SK-N-SH (cell line): Measurements from ENCODE around the gene RAB34. TPM values are rescaled to one million over a fixed set of nuclear protein-coding genes. Genes with fewer than 3 reads are reported as not detected.

ENCODE experiments used
- CTCF ChIA-PET: fragments of 300-600, 350-600 bp; formaldehyde crosslinking; extraction: SDS; loops from one replicate; lab custom pipeline; 2021; lab: Yijun Ruan, JAX
- POLR2A ChIA-PET: fragments of 350-600 bp; sonication (Branson Sonifier 250); formaldehyde crosslinking; extraction: SDS; loops from one replicate; lab custom pipeline; 2020; ENCODE audit warnings: antibody characterized with exemption, inconsistent platforms; lab: Yijun Ruan, JAX
- DNase-seq: peaks from one replicate; pipeline ENCODE4 v3.0.0; 2012
- H2AFZ ChIP-seq: fragments of 200-600 bp; sonication (generic); 2 replicates; pipeline ENCODE4 v1.8.1; 2016; ENCODE audit warnings: antibody characterized with exemption, mild to moderate bottlenecking, low read depth
- H3F3A ChIP-seq: fragments of 200-600 bp; sonication (generic); replicated peaks from 2 replicates; pipeline ENCODE3; 2016; ENCODE audit warnings: antibody characterized with exemption, mild to moderate bottlenecking; ENCODE audit not compliant: insufficient read depth
- H3K27ac ChIP-seq, 2 experiments: fragments of 200-500 bp in 1 of 2; fragments of 200-600 bp in 1 of 2; sonication (Bioruptor generic) in 1 of 2; sonication (generic), shearing (Covaris generic) in 1 of 2; 2 replicates each; pipeline versions ENCODE4 v1.5.1 to v1.6.1; 2014 to 2016; ENCODE audit warnings: low read depth in 2 of 2, inconsistent platforms in 1 of 2, low read length in 1 of 2, mild to moderate bottlenecking in 1 of 2, mixed read lengths in 1 of 2
- H3K27me3 ChIP-seq: fragments of 200-600 bp; sonication (generic), shearing (Covaris generic); 2 replicates; pipeline ENCODE4 v1.6.1; 2016; ENCODE audit warnings: mixed run types; ENCODE audit not compliant: insufficient read depth
- H3K36me3 ChIP-seq, 2 experiments: fragments of 200-500 bp in 1 of 2; fragments of 200-600 bp in 1 of 2; sonication (Bioruptor generic) in 1 of 2; sonication (generic) in 1 of 2; replicated peaks in 1 of 2; 2 replicates each; pipeline versions ENCODE3 to v1.5.1; 2014 to 2016; ENCODE audit warnings: low read length in 1 of 2, mild to moderate bottlenecking in 1 of 2; ENCODE audit not compliant: insufficient read depth in 2 of 2, control insufficient read depth in 1 of 2
- H3K4me1 ChIP-seq, 2 experiments: fragments of 200-500 bp in 1 of 2; fragments of 200-600 bp in 1 of 2; sonication (Bioruptor generic) in 1 of 2; sonication (generic), shearing (Covaris generic) in 1 of 2; 2 replicates each; pipeline versions ENCODE4 v1.5.1 to v1.6.1; 2014 to 2016; ENCODE audit warnings: low read depth in 1 of 2, low read length in 1 of 2, mixed run types in 1 of 2; ENCODE audit not compliant: insufficient read depth in 2 of 2, control insufficient read depth in 1 of 2
- H3K4me2 ChIP-seq: fragments of 200-600 bp; sonication (generic), shearing (Covaris generic); 2 replicates; pipeline ENCODE4 v1.6.1; 2017; ENCODE audit warnings: mixed run types
- H3K4me3 ChIP-seq, 2 experiments: fragments of 200-500 bp in 1 of 2; fragments of 200-600 bp in 1 of 2; sonication (Bioruptor generic) in 1 of 2; sonication (generic), shearing (Covaris generic) in 1 of 2; 2 replicates each; pipeline versions ENCODE4 v1.5.1 to v1.8.1; 2014 to 2016; ENCODE audit warnings: low read depth in 2 of 2, inconsistent platforms in 1 of 2, low read length in 1 of 2, mild to moderate bottlenecking in 1 of 2, mixed read lengths in 1 of 2, moderate library complexity in 1 of 2
- H3K79me2 ChIP-seq: fragments of 200-600 bp; sonication (generic); 2 replicates; pipeline ENCODE4 v1.8.1; 2017; ENCODE audit warnings: mild to moderate bottlenecking; ENCODE audit not compliant: insufficient read depth
- H3K9ac ChIP-seq: fragments of 200-600 bp; sonication (generic); 2 replicates; pipeline ENCODE4 v1.6.1; 2017; ENCODE audit warnings: mixed run types
- H3K9me2 ChIP-seq: fragments of 200-600 bp; sonication (generic); 2 replicates; pipeline ENCODE4 v1.6.1; 2017; ENCODE audit warnings: mixed run types
- H3K9me3 ChIP-seq: fragments of 200-600 bp; sonication (generic); 2 replicates; pipeline ENCODE4 v1.6.1; 2017; ENCODE audit warnings: mixed run types, mild to moderate bottlenecking, moderate library complexity
- H4K20me1 ChIP-seq: fragments of 200-600 bp; sonication (generic); 2 replicates; pipeline ENCODE4 v1.6.1; 2017; ENCODE audit warnings: mild to moderate bottlenecking, mixed run types; ENCODE audit not compliant: insufficient read depth
- ELF1 ChIP-seq: IDR thresholded peaks from 2 replicates; pipeline ENCODE4 v1.4.0; 2012
- EP300 ChIP-seq, 2 experiments: IDR thresholded peaks; 2 replicates each; pipeline versions ENCODE4 v1.4.0 to v1.6.1; 2012; ENCODE audit warnings: borderline replicate concordance in 1 of 2, low read depth in 1 of 2, low read length in 1 of 2
- EZH2phosphoT487 ChIP-seq: fragments of 200-600 bp; sonication (generic); IDR thresholded peaks from 2 replicates; pipeline ENCODE4 v1.6.1; 2017; ENCODE audit warnings: low read depth, mixed run types, mild to moderate bottlenecking, antibody characterized with exemption, moderate library complexity, borderline replicate concordance
- FOXJ3 ChIP-seq: sonication (generic); formaldehyde crosslinking; IDR thresholded peaks from 2 replicates; pipeline ENCODE4 v1.5.1; 2020; ENCODE audit warnings: mild to moderate bottlenecking, missing genetic modification reagents
- IRF3 ChIP-seq: fragments of 150-350 bp; IDR thresholded peaks from 2 replicates; pipeline ENCODE4 v1.6.1; 2016; ENCODE audit warnings: mild to moderate bottlenecking, low read depth, low read length
- JUND ChIP-seq: IDR thresholded peaks from 2 replicates; pipeline ENCODE4 v1.4.0; 2012
- MAX ChIP-seq: IDR thresholded peaks from 2 replicates; pipeline ENCODE4 v1.4.0; 2012; ENCODE audit warnings: low read depth
- NRF1 ChIP-seq: IDR thresholded peaks from 2 replicates; pipeline ENCODE4 v1.6.1; 2012; ENCODE audit warnings: low read depth, mild to moderate bottlenecking, low read length
- POLR2AphosphoS5 ChIP-seq: IDR thresholded peaks from 2 replicates; pipeline ENCODE4 v1.6.1; 2012; ENCODE audit warnings: low read depth, low read length
- RAD21 ChIP-seq: IDR thresholded peaks from 2 replicates; pipeline ENCODE4 v1.6.1; 2012; ENCODE audit warnings: mild to moderate bottlenecking, low read length
- RCOR1 ChIP-seq: fragments of 150-350 bp; IDR thresholded peaks from 2 replicates; pipeline ENCODE4 v1.6.1; 2017; ENCODE audit warnings: antibody characterized with exemption, low read length
- RFX5 ChIP-seq: IDR thresholded peaks from 2 replicates; pipeline ENCODE4 v1.6.1; 2012; ENCODE audit warnings: mild to moderate bottlenecking, improper control_type of control experiment, low read length
- TAF1 ChIP-seq: IDR thresholded peaks from 2 replicates; pipeline ENCODE4 v1.6.1; 2012; ENCODE audit warnings: low read depth, mild to moderate bottlenecking, low read length, moderate library complexity, borderline replicate concordance
- TEAD4 ChIP-seq: IDR thresholded peaks from 2 replicates; pipeline ENCODE4 v1.4.0; 2012; ENCODE audit warnings: mild to moderate bottlenecking, borderline replicate concordance; ENCODE audit not compliant: insufficient read depth
- YY1 ChIP-seq: IDR thresholded peaks from 2 replicates; pipeline ENCODE4 v1.4.0; 2012; ENCODE audit warnings: low read depth, mild to moderate bottlenecking
- ZBTB33 ChIP-seq: IDR thresholded peaks from 2 replicates; pipeline ENCODE4 v1.4.0; 2012; ENCODE audit warnings: low read depth, borderline replicate concordance
- WGBS: methylation state at CpG from one replicate; pipeline ENCODE4 v1.1.6; 2017; ENCODE audit warnings: low lambda C conversion rate; 5-methylcytosine and 5-hydroxymethylcytosine counted together
- polyA plus RNA-seq, 3 experiments: library from polyadenylated mRNA; depleted of rRNA; stranded (reverse); fragments of >200 nt; gene quantifications; 2 replicates each; pipeline ENCODE4 v1.2.3, GENCODE V29; 2012
- TF ChIP-seq, protein P1 (sequence below): IDR thresholded peaks from 2 replicates; pipeline ENCODE4; 2012

The RAB34 gene
- polyA plus RNA-seq, 1 of the 3 experiments (the other 2 are of a cell fraction) = 0.18 TPM

DNA sequence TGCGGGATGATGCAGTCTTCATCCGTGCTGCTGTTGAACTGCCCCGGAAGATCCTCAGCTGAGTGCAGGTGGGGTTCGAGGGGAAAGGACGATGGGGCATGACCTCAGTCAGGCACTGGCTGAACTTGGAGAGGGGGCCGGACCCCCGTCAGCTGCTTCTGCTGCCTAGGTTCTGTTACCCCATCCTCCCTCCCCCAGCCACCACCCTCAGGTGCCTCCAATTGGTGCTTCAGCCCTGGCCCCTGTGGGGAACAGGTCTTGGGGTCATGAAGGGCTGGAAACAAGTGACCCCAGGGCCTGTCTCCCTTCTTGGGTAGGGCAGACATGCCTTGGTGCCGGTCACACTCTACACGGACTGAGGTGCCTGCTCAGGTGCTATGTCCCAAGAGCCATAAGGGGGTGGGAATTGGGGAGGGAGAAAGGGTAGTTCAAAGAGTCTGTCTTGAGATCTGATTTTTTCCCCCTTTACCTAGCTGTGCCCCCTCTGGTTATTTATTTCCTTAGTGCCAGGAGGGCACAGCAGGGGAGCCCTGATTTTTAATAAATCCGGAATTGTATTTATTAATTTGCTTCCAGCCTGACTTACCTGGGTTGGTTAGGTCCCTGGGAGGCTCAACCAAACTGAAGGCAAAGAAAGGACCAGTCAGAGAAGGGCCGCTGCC is 32.0 kb upstream of the RAB34 start:
- Histone ChIP-seq H4K20me1 (peaks cover 69% of the 10 kb centered on the region), H3K27ac (peak overlapping the region; percentile 10 to 17; a peak in 2 of 4 replicates), H3K9ac (no peak overlapping the region), H3K9me3 (no peaks in the 10 kb centered on the region), H3K4me1 (peaks cover 22 to 33% of the 10 kb centered on the region in 2 experiments; a peak in 3 of 4 replicates), H3K79me2 (peaks cover 52% of the 10 kb centered on the region), H3K9me2 (no peaks in the 10 kb centered on the region), H3F3A (peaks cover 24% of the 10 kb centered on the region), H2AFZ (no peak overlapping the region), H3K4me2 (no peak overlapping the region), H3K27me3 (no peaks in the 10 kb centered on the region), H3K36me3 (peaks cover 34 to 41% of the 10 kb centered on the region in 2 experiments), H3K4me3 (peak overlapping the region in 1 of 2 experiments; percentile 33; a peak in 1 of 4 replicates)
- POLR2A ChIA-PET = interaction anchor here (0.6 to 2.9 kb wide), 2 partner anchors 23 to 30 kb away, joined by 3 to 52 read pairs; partner anchors contain the start of genes NEK8, RPL23A and TLCD1
- CTCF ChIA-PET = interaction anchor here (0.6 to 20.4 kb wide), 24 partner anchors 9 to 214 kb away, joined by 3 to 612 read pairs (median 4); partner anchors contain the start of genes BLTP2, NEK8, PROCA1 and RPL23A
- DNase-seq = no peak
- WGBS = 60% methylated on average over 8 of the region's 11 CpGs
- no peak for TF ChIP-seq YY1
- no peak for TF ChIP-seq POLR2AphosphoS5
- no peak for TF ChIP-seq ELF1
- TF ChIP-seq RFX5 = no peak
- no peak for TF ChIP-seq ZBTB33
- TF ChIP-seq EZH2phosphoT487 = no peak
- no peak for TF ChIP-seq TAF1
- no peak for TF ChIP-seq JUND
- TF ChIP-seq NRF1 = no peak
- no peak for TF ChIP-seq TEAD4
- TF ChIP-seq RAD21 = no peak
- TF ChIP-seq MAX = no peak
- TF ChIP-seq, protein P1, sequence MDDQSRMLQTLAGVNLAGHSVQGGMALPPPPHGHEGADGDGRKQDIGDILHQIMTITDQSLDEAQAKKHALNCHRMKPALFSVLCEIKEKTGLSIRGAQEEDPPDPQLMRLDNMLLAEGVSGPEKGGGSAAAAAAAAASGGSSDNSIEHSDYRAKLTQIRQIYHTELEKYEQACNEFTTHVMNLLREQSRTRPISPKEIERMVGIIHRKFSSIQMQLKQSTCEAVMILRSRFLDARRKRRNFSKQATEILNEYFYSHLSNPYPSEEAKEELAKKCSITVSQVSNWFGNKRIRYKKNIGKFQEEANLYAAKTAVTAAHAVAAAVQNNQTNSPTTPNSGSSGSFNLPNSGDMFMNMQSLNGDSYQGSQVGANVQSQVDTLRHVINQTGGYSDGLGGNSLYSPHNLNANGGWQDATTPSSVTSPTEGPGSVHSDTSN = no peak
- no peak for TF ChIP-seq IRF3
- TF ChIP-seq EP300 (IDR thresholded peaks at IDR 0.05; ENCODE audit: borderline replicate concordance in 1 of 2, low read depth in 1 of 2, low read length in 1 of 2) = no peak
- no peak for TF ChIP-seq FOXJ3 (CRISPR knock-in tag)
- no peak for TF ChIP-seq RCOR1
